Astrocyte (in vitro differentiated cells and primary cell): Measurements from ENCODE around the gene SAPCD2. TPM values are rescaled to one million over a fixed set of nuclear protein-coding genes. Genes with fewer than 3 reads are reported as not detected.

ENCODE experiments used
- DNase-seq: peaks from one replicate; pipeline ENCODE4 v3.0.0-alpha.2; 2010; ENCODE audit warnings: low read depth
- FAIRE-seq: peaks from 2 replicates; lab custom pipeline; 2011; peaks lifted over from hg19 to GRCh38; lab: Jason Lieb, UNC
- H2AFZ ChIP-seq: 2 replicates; pipeline ENCODE4 v1.6.0; 2012; ENCODE audit warnings: low read depth, low read length, inconsistent platforms
- H3K27ac ChIP-seq: 2 replicates; pipeline ENCODE4 v1.5.1; 2011; ENCODE audit warnings: low read depth, low read length, inconsistent platforms
- H3K27me3 ChIP-seq: 2 replicates; pipeline ENCODE4 v1.6.0; 2011; ENCODE audit warnings: low read length, inconsistent platforms; ENCODE audit not compliant: insufficient read depth
- H3K36me3 ChIP-seq: 2 replicates; pipeline ENCODE4 v1.5.1; 2011; ENCODE audit warnings: low read length, inconsistent platforms; ENCODE audit not compliant: insufficient read depth
- H3K4me1 ChIP-seq: 2 replicates; pipeline ENCODE4 v1.5.1; 2011; ENCODE audit warnings: low read length, inconsistent platforms; ENCODE audit not compliant: insufficient read depth
- H3K4me2 ChIP-seq: 2 replicates; pipeline ENCODE4 v1.6.0; 2012; ENCODE audit warnings: low read length, inconsistent platforms
- H3K4me3 ChIP-seq: 2 replicates; pipeline ENCODE4 v1.5.1; 2011; ENCODE audit warnings: low read depth, mild to moderate bottlenecking, low read length, inconsistent platforms; ENCODE audit not compliant: insufficient read depth
- H3K79me2 ChIP-seq: 2 replicates; pipeline ENCODE4 v1.6.0; 2012; ENCODE audit warnings: mild to moderate bottlenecking, low read length, inconsistent platforms; ENCODE audit not compliant: insufficient read depth
- H3K9ac ChIP-seq: 2 replicates; pipeline ENCODE4 v1.6.0; 2012; ENCODE audit warnings: mild to moderate bottlenecking, low read length, inconsistent platforms
- H3K9me3 ChIP-seq: 2 replicates; pipeline ENCODE4 v1.5.1; 2012; ENCODE audit warnings: low read depth, mild to moderate bottlenecking, low read length, inconsistent platforms; ENCODE audit not compliant: insufficient read depth
- H4K20me1 ChIP-seq: 2 replicates; pipeline ENCODE4 v1.6.0; 2012; ENCODE audit warnings: low read length, inconsistent platforms; ENCODE audit not compliant: insufficient read depth
- H3K27ac Mint-ChIP-seq: one replicate; pipeline ENCODE4 v1.8.0; 2021; ENCODE audit warnings: mild to moderate bottlenecking, mixed read lengths; ENCODE audit not compliant: unreplicated experiment
- H3K27me3 Mint-ChIP-seq: one replicate; pipeline ENCODE4 v1.8.0; 2021; ENCODE audit warnings: low read depth, mixed read lengths; ENCODE audit not compliant: unreplicated experiment
- H3K36me3 Mint-ChIP-seq: one replicate; pipeline ENCODE4 v1.8.0; 2021; ENCODE audit warnings: low read depth, mixed read lengths; ENCODE audit not compliant: unreplicated experiment
- H3K4me1 Mint-ChIP-seq: one replicate; pipeline ENCODE4 v1.8.0; 2021; ENCODE audit warnings: low read depth, mixed read lengths; ENCODE audit not compliant: unreplicated experiment
- H3K4me3 Mint-ChIP-seq: one replicate; pipeline ENCODE4 v1.8.0; 2021; ENCODE audit warnings: mild to moderate bottlenecking, moderate library complexity, mixed read lengths; ENCODE audit not compliant: unreplicated experiment
- H3K9me3 Mint-ChIP-seq: one replicate; pipeline ENCODE4 v1.8.0; 2021; ENCODE audit warnings: mild to moderate bottlenecking, mixed read lengths; ENCODE audit not compliant: unreplicated experiment
- CTCF ChIP-seq: IDR thresholded peaks from 2 replicates; pipeline ENCODE4 v1.5.1; 2011; ENCODE audit warnings: low read depth, mild to moderate bottlenecking, inconsistent platforms, low read length, moderate library complexity; ENCODE audit not compliant: insufficient read depth
- EZH2 ChIP-seq: IDR thresholded peaks from 2 replicates; pipeline ENCODE4 v1.6.1; 2012; ENCODE audit warnings: mild to moderate bottlenecking, low read length, inconsistent platforms; ENCODE audit not compliant: insufficient read depth
- total RNA-seq: library from RNA; stranded (reverse); gene quantifications from 2 replicates; pipeline ENCODE4 v1.2.1, GENCODE V29; 2021

SAPCD2 gene
- total RNA-seq, 1 donor from 2014 or later = 0.43 TPM

- Histone ChIP-seq H3K36me3 (no peaks in the 10 kb centered on the region), H3K9me3 (no peaks in the 10 kb centered on the region), H3K27ac (no peak overlapping the region), H3K4me1 (peaks cover 15% of the 10 kb centered on the region), H3K4me3 (no peak overlapping the region), H3K9ac (no peak overlapping the region), H3K4me2 (no peak overlapping the region), H3K27me3 (no peaks in the 10 kb centered on the region), H3K79me2 (no peaks in the 10 kb centered on the region), H4K20me1 (peaks cover 23% of the 10 kb centered on the region), H2AFZ (no peak overlapping the region)
- no peaks in the 10 kb centered on the region for H3K9me3 Mint-ChIP-seq
- FAIRE-seq (no peak), DNase-seq (no peak)
- H3K4me3 Mint-ChIP-seq = no peak overlapping the region
- H3K36me3 Mint-ChIP-seq = no peaks in the 10 kb centered on the region
- peaks cover 6% of the 10 kb centered on the region for H3K27me3 Mint-ChIP-seq
- TF ChIP-seq CTCF (no peak), EZH2 (no peak)
- no peak overlapping the region for H3K27ac Mint-ChIP-seq
- no peaks in the 10 kb centered on the region for H3K4me1 Mint-ChIP-seq
Observed at GRCh38 chr9:137030538-137031527, 39.5 kb downstream of the SAPCD2 start.

- no peak overlapping the region for H2AFZ ChIP-seq
- H3K4me3 ChIP-seq = no peak overlapping the region
- Mint-ChIP-seq H3K4me3 (no peak overlapping the region), H3K36me3 (no peaks in the 10 kb centered on the region), H3K4me1 (no peaks in the 10 kb centered on the region), H3K27ac (no peak overlapping the region), H3K27me3 (peaks cover 6% of the 10 kb centered on the region), H3K9me3 (no peaks in the 10 kb centered on the region)
- H3K4me1 ChIP-seq = peaks cover 15% of the 10 kb centered on the region
- H3K79me2 ChIP-seq = no peaks in the 10 kb centered on the region
- no peaks in the 10 kb centered on the region for H3K36me3 ChIP-seq
- peaks cover 25% of the 10 kb centered on the region for H4K20me1 ChIP-seq
- DNase-seq (no peak), FAIRE-seq (no peak)
- TF ChIP-seq EZH2 (no peak), CTCF (no peak)
- no peaks in the 10 kb centered on the region for H3K27me3 ChIP-seq
- H3K9me3 ChIP-seq = no peaks in the 10 kb centered on the region
- no peak overlapping the region for H3K4me2 ChIP-seq
- no peak overlapping the region for H3K27ac ChIP-seq
- H3K9ac ChIP-seq = no peak overlapping the region
Observed at GRCh38 chr9:137030006-137030405, 40.4 kb downstream of the SAPCD2 start.
